ENCODE measurements around the gene NOC3L. TPM values are rescaled to one million over a fixed set of nuclear protein-coding genes. Genes with fewer than 3 reads are reported as not detected.

The NOC3L gene
- total and polyA plus RNA-seq, 4 donors, result 3.6 to 14.7 (median 7.2) TPM

DNA sequence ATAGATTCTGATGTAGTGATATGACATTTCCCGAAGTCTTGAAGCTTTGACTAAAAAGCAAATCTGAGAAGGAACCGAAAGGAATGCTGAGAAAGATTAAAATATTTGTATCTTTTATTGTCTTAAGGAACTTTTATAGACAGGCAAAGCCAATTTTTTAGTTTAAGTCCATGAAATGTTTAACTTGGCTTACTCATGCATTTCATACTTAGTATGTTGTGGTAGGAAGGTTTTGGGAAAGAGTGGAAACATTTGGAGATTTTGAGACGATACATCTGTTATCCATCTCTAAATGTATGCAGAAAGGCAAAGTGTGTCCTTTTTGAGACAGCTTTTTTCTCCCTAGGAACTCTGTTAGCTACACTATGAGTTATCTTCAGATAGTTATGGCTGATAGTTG lies 49.7 kb upstream of the NOC3L start:
- WGBS, result 91% methylated on average over 3 of the region's 3 CpGs
- TF ChIP-seq YY1 (IDR thresholded peaks at IDR 0.05) (no peak), TAF1 (conservative IDR thresholded peaks at IDR 0.05) (no peak), HNF4G (IDR thresholded peaks at IDR 0.05) (no peak), JUND (IDR thresholded peaks at IDR 0.05) (no peak), RAD21 (IDR thresholded peaks at IDR 0.05) (no peak), EGR1 (IDR thresholded peaks at IDR 0.05; ENCODE audit: low read depth in 2 of 2) (no peak), FOXA1 (IDR thresholded peaks at IDR 0.05) (no peak), SP1 (IDR thresholded peaks at IDR 0.05) (no peak)
- TF ChIP-seq, protein P1, sequence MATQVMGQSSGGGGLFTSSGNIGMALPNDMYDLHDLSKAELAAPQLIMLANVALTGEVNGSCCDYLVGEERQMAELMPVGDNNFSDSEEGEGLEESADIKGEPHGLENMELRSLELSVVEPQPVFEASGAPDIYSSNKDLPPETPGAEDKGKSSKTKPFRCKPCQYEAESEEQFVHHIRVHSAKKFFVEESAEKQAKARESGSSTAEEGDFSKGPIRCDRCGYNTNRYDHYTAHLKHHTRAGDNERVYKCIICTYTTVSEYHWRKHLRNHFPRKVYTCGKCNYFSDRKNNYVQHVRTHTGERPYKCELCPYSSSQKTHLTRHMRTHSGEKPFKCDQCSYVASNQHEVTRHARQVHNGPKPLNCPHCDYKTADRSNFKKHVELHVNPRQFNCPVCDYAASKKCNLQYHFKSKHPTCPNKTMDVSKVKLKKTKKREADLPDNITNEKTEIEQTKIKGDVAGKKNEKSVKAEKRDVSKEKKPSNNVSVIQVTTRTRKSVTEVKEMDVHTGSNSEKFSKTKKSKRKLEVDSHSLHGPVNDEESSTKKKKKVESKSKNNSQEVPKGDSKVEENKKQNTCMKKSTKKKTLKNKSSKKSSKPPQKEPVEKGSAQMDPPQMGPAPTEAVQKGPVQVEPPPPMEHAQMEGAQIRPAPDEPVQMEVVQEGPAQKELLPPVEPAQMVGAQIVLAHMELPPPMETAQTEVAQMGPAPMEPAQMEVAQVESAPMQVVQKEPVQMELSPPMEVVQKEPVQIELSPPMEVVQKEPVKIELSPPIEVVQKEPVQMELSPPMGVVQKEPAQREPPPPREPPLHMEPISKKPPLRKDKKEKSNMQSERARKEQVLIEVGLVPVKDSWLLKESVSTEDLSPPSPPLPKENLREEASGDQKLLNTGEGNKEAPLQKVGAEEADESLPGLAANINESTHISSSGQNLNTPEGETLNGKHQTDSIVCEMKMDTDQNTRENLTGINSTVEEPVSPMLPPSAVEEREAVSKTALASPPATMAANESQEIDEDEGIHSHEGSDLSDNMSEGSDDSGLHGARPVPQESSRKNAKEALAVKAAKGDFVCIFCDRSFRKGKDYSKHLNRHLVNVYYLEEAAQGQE (IDR thresholded peaks at IDR 0.05), result no peak
- TF ChIP-seq, protein P2, sequence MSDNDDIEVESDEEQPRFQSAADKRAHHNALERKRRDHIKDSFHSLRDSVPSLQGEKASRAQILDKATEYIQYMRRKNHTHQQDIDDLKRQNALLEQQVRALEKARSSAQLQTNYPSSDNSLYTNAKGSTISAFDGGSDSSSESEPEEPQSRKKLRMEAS (IDR thresholded peaks at IDR 0.05), result no peak
- Histone ChIP-seq H3K9ac (ENCODE audit: low read depth in 1 of 2, low read length in 2 of 2) (no peak overlapping the region), H3K27ac (ENCODE audit: low read depth in 1 of 2, low read length in 2 of 2) (no peak overlapping the region), H3K4me1 (ENCODE audit: control insufficient read depth in 4 of 4, insufficient read depth in 4 of 4, low read length in 3 of 4) (peaks cover 0 to 7% (median 2%) of the 10 kb centered on the region in 4 donors), H3K4me3 (ENCODE audit: low read depth in 1 of 3, low read length in 3 of 3) (no peak overlapping the region), H3K9me3 (ENCODE audit: control insufficient read depth in 4 of 4, low read length in 3 of 4) (no peaks in the 10 kb centered on the region), H3K36me3 (ENCODE audit: control insufficient read depth in 4 of 4, insufficient read depth in 3 of 4, low read depth in 1 of 4, low read length in 3 of 4) (no peaks in the 10 kb centered on the region), H3K27me3 (ENCODE audit: control insufficient read depth in 4 of 4, insufficient read depth in 4 of 4, low read length in 3 of 4) (no peaks in the 10 kb centered on the region)
- no peak for DNase-seq (ENCODE audit: low spot score)

DNA sequence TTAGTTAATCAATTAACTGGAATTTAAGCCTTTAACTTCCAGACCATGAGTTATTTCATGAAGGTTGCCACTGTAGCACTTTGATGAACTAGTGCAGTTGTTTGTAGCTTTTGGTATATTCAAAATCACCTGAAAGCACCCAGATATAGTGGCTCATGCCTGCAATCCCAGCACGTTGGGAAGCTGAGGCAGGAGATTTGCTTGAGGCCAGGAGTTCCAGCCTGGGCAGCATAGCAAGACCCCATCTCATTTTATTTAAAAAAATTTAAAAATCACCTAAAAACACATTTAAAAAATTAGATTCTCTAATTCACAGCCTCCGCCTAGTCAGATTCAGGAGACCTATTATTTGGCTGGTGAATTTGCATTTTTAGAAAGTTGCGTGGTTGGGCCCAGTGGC lies 48.6 kb upstream of the NOC3L start:
- H3K9ac ChIP-seq (ENCODE audit: low read depth in 1 of 2, low read length in 2 of 2), result no peak overlapping the region
- TF ChIP-seq HNF4A (conservative IDR thresholded peaks at IDR 0.05) (no peak), HNF4G (IDR thresholded peaks at IDR 0.05) (no peak), RXRA (IDR thresholded peaks at IDR 0.05) (no peak), NR2F2 (IDR thresholded peaks at IDR 0.05) (no peak)
- peaks cover 0 to 9% (median 2%) of the 10 kb centered on the region in 4 donors for H3K4me1 ChIP-seq (ENCODE audit: control insufficient read depth in 4 of 4, insufficient read depth in 4 of 4, low read length in 3 of 4)
- H3K36me3 ChIP-seq (ENCODE audit: control insufficient read depth in 4 of 4, insufficient read depth in 3 of 4, low read depth in 1 of 4, low read length in 3 of 4), result no peaks in the 10 kb centered on the region
- H3K27ac ChIP-seq (ENCODE audit: low read depth in 1 of 2, low read length in 2 of 2), result no peak overlapping the region
- no peak overlapping the region for H3K4me3 ChIP-seq (ENCODE audit: low read depth in 1 of 3, low read length in 3 of 3)
- WGBS, result 96% methylated on average over 3 of the region's 3 CpGs
- no peaks in the 10 kb centered on the region for H3K9me3 ChIP-seq (ENCODE audit: control insufficient read depth in 4 of 4, low read length in 3 of 4)
- H3K27me3 ChIP-seq (ENCODE audit: control insufficient read depth in 4 of 4, insufficient read depth in 4 of 4, low read length in 3 of 4), result no peaks in the 10 kb centered on the region
- DNase-seq (ENCODE audit: low spot score), result no peak

DNA sequence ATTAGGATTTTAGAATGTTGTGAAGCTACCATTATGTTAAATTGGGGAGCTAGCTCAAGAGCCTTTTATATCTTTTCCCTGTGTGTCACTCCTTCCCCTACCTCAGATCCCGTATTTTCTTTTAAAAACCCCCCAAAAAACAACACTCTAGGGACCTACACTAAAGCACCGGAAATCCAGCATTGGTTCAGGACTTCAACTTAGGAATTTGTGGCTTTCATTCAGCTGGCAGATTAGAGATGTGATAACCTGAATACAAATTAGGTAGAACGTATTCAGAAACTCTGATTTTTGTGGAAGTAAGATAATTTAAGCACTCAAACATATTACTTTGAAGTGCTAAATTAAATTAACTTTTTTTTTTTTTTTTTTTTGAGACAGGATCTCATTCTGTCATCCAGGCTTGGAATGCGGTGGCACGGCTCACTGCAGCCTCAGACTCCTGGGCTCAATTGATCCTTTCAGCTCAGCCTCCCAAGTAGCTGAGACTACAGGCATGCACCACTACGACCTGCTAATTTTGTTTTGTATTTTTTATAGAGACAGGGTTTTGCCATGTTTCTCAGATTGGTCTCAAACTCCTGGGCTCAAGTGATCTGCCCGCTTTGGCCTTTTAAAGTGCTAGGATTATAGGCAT lies 46.4 kb upstream of the NOC3L start:
- Histone ChIP-seq H3K27me3 (ENCODE audit: control insufficient read depth in 4 of 4, insufficient read depth in 4 of 4, low read length in 3 of 4) (no peaks in the 10 kb centered on the region), H3K4me3 (ENCODE audit: low read depth in 1 of 3, low read length in 3 of 3) (no peak overlapping the region), H3K36me3 (ENCODE audit: control insufficient read depth in 4 of 4, insufficient read depth in 3 of 4, low read depth in 1 of 4, low read length in 3 of 4) (no peaks in the 10 kb centered on the region), H3K27ac (ENCODE audit: low read depth in 1 of 2, low read length in 2 of 2) (no peak overlapping the region), H3K9me3 (ENCODE audit: control insufficient read depth in 4 of 4, low read length in 3 of 4) (no peaks in the 10 kb centered on the region), H3K4me1 (ENCODE audit: control insufficient read depth in 4 of 4, insufficient read depth in 4 of 4, low read length in 3 of 4) (peaks cover 1 to 16% (median 6%) of the 10 kb centered on the region in 4 donors), H3K9ac (ENCODE audit: low read depth in 1 of 2, low read length in 2 of 2) (no peak overlapping the region)
- TF ChIP-seq HNF4G (IDR thresholded peaks at IDR 0.05), result no peak
- no peak for TF ChIP-seq JUND (IDR thresholded peaks at IDR 0.05)
- no peak for TF ChIP-seq YY1 (IDR thresholded peaks at IDR 0.05)
- TF ChIP-seq RXRA (IDR thresholded peaks at IDR 0.05), result no peak
- TF ChIP-seq, protein P3, sequence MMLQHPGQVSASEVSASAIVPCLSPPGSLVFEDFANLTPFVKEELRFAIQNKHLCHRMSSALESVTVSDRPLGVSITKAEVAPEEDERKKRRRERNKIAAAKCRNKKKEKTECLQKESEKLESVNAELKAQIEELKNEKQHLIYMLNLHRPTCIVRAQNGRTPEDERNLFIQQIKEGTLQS (IDR thresholded peaks at IDR 0.05), result no peak
- DNase-seq (ENCODE audit: low spot score), result no peak
- WGBS, result 90% methylated on average over 7 of the region's 7 CpGs

All from liver (tissue), 9 donors.